Fibroblast of skin of back (primary cell): ENCODE data around the gene TTC17. TPM values are rescaled to one million over a fixed set of nuclear protein-coding genes. Genes with fewer than 3 reads are reported as not detected.
"Not testable (repeated sequence)": the region's sequence is repeated elsewhere in the genome, so short reads cannot be mapped to it uniquely, and the experiment has no call there.

Experiments used
- DNase-seq: peaks from one replicate; pipeline ENCODE4 v3.0.0-alpha.2; 2013
- polyA plus RNA-seq, 2 experiments: library from polyadenylated mRNA; unstranded; fragments of 120-200 nt; gene quantifications; one replicate each; pipeline ENCODE4 v1.2.1, GENCODE V29; 2013; ENCODE audit not compliant: insufficient read length in 2 of 2

TTC17 gene
- 33.5 TPM for polyA plus RNA-seq (2013, experiment 1 of 2; ENCODE audit: insufficient read length)
- polyA plus RNA-seq (2013, experiment 2 of 2; ENCODE audit: insufficient read length), result 44.0 TPM

GRCh38 chr11:43358801-43359421 is at the start of gene TTC17:
Gene TTC17 (plus strand): TSS chr11:43358920. CDS start chr11:43358955, 35 bp downstream.
- peak; percentile 93 for DNase-seq

- peak; percentile 94 for DNase-seq
Observed at GRCh38 chr11:43311791-43312607, 46.7 kb upstream of the TTC17 start, which contains the start of gene API5. Gene API5 (plus strand): TSS chr11:43311996. CDS start chr11:43312128, 132 bp downstream.

- DNase-seq, result no peak
Observed at GRCh38 chr11:43315966-43316365, 42.8 kb upstream of the TTC17 start.

- peak; percentile 7 for DNase-seq
Observed at GRCh38 chr11:43316451-43316850, 42.3 kb upstream of the TTC17 start.

GRCh38 chr11:43327987-43328386 is 30.7 kb upstream of the TTC17 start:
- DNase-seq, result peak; percentile 94

GRCh38 chr11:43328482-43328881 is 30.2 kb upstream of the TTC17 start:
- DNase-seq, result no peak

- DNase-seq, result no peak
Observed at GRCh38 chr11:43341159-43341558, 17.6 kb upstream of the TTC17 start.

GRCh38 chr11:43351426-43351825 is 7.3 kb upstream of the TTC17 start:
- DNase-seq, result not testable (repeated sequence)

GRCh38 chr11:43354311-43354710 is 4.4 kb upstream of the TTC17 start:
- DNase-seq, result no peak

GRCh38 chr11:43356336-43356735 is 2.4 kb upstream of the TTC17 start:
- no peak for DNase-seq

- DNase-seq, result peak; percentile 8
Observed at GRCh38 chr11:43358279-43358800, 380 bp upstream of the TTC17 start.

GRCh38 chr11:43359422-43359818 is 700 bp downstream of the TTC17 start:
- DNase-seq, result peak; percentile 18

- DNase-seq, result peak; percentile 8
Observed at GRCh38 chr11:43360361-43361032, 1.8 kb downstream of the TTC17 start.

GRCh38 chr11:43366677-43367076 is 8.0 kb downstream of the TTC17 start:
- peak; percentile 63 for DNase-seq

- no peak for DNase-seq
Observed at GRCh38 chr11:43367382-43368178, 8.9 kb downstream of the TTC17 start.

- DNase-seq, result peak; percentile 12
Observed at GRCh38 chr11:43376065-43376464, 17.3 kb downstream of the TTC17 start.

- peak; percentile 82 for DNase-seq
Observed at GRCh38 chr11:43376594-43376993, 17.9 kb downstream of the TTC17 start.

- no peak for DNase-seq
Observed at GRCh38 chr11:43377389-43377788, 18.7 kb downstream of the TTC17 start.

GRCh38 chr11:43378897-43379296 is 20.2 kb downstream of the TTC17 start:
- DNase-seq, result no peak

GRCh38 chr11:43381802-43382201 is 23.1 kb downstream of the TTC17 start:
- DNase-seq, result no peak

GRCh38 chr11:43382614-43383013 is 23.9 kb downstream of the TTC17 start:
- DNase-seq, result no peak

- no peak for DNase-seq
Observed at GRCh38 chr11:43384393-43384792, 25.7 kb downstream of the TTC17 start.
